ENCODE results near the gene ACKR2.

The ACKR2 gene

GRCh38 chr3:42894698-42895579, 85.7 kb downstream of the ACKR2 start:
- H3K27ac ChIP-seq = no peak overlapping the region
- TF ChIP-seq CTCF (IDR thresholded peaks at IDR 0.05) = no peak
- no peak for DNase-seq
- intact Hi-C loops (cut with DNase I; ENCODE audit: low total_unique reads) = no loop called here
- H3K9me3 ChIP-seq = no peaks in the 10 kb centered on the region
- H3K4me3 ChIP-seq = no peak overlapping the region
- no peaks in the 10 kb centered on the region for H3K36me3 ChIP-seq
- H3K27me3 ChIP-seq = no peaks in the 10 kb centered on the region
- H3K4me1 ChIP-seq = no peaks in the 10 kb centered on the region

GRCh38 chr3:42895580-42895868, 86.3 kb downstream of the ACKR2 start:
- H3K27me3 ChIP-seq = no peaks in the 10 kb centered on the region
- H3K36me3 ChIP-seq = no peaks in the 10 kb centered on the region
- no peak overlapping the region for H3K27ac ChIP-seq
- no peak for DNase-seq
- no peak for TF ChIP-seq CTCF (IDR thresholded peaks at IDR 0.05)
- intact Hi-C loops (cut with DNase I; ENCODE audit: low total_unique reads) = no loop called here
- no peaks in the 10 kb centered on the region for H3K4me1 ChIP-seq
- H3K9me3 ChIP-seq = no peaks in the 10 kb centered on the region
- H3K4me3 ChIP-seq = no peak overlapping the region

DNA sequence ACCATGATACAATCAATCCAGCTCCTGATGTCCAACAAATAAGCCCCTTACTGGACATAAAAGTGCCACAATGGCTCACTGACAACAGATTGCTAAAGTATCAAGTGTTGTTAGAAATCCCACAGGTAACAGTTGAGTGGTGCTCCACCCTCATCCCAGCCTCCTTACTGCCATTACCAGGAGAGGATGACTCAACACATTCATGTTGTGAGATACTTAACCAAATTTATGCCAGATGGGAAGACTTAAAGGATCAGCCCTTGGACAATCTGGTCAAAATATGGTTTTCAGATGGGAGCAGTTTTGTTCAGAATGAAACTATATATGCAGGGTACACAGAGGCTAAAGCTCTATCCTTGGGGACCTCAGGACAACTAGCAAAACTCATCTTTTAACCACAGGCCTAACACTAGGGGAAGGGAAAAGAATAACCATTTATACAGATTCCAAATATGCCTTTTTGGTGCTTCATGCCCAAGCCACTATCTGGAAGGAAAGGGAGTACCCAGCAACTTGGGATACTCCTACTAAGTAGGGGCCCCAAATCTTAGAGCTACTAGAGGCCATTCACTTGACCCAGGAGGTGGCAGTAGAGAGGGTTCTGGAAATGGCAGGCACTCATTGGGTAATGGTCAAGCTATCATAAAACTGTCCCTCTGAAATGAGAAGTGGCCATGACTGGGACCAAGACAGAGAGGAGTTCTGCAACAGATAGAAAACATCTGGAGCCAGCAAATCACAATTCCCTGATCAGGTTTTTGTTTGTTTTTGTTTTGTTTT, 89.8 kb downstream of the ACKR2 start:
- intact Hi-C loops (cut with DNase I; ENCODE audit: low total_unique reads) = no loop called here
- no peak for TF ChIP-seq CTCF (IDR thresholded peaks at IDR 0.05)
- no peak for DNase-seq
- Histone ChIP-seq H3K9me3 (no peaks in the 10 kb centered on the region), H3K4me1 (no peaks in the 10 kb centered on the region), H3K27me3 (no peaks in the 10 kb centered on the region), H3K36me3 (no peaks in the 10 kb centered on the region), H3K27ac (no peak overlapping the region), H3K4me3 (no peak overlapping the region)

DNA sequence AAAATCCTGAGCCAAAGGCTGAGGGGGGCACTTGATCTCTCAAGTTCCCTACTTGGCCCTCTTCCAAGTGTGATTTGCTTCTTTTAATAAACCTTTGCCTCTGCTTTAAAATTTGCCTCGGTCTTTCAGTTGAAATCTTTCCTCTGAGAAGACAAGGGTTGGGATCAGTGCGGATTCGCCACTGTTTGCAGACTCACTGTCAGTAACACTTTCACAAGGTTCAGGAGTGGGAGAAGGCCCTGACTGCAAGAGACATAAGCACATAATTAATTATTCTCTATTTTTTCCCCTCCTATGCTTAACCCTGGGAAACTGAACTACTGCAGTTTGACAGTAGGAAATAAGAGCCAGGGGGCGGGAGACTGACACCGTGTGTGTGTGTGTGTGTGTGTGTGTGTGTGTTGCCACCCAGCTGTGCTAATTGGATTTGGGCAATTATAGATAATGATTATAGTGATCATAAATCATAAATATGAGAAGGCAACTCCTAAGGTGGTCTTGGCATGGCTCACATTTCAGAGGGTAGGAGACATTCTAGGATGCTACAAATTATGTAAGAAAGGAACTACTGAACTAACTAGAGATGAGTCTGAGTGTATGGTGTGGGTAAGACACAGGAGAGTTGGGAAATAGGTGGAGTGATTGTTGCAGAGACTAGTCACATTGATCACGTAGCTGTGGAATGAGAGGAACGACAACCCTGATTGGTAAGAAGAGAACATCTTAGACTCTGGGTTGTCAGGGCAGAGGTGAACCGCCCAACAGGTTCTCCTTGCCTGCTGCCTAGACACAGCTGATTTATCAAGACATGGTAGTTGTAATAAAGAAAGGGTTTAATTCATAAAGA, 91.2 kb downstream of the ACKR2 start:
- no peaks in the 10 kb centered on the region for H3K9me3 ChIP-seq
- no peaks in the 10 kb centered on the region for H3K27me3 ChIP-seq
- H3K27ac ChIP-seq = no peak overlapping the region
- H3K4me1 ChIP-seq = peaks cover 0 to 4% (median 2%) of the 10 kb centered on the region in 4 donors
- no peak overlapping the region for H3K4me3 ChIP-seq
- intact Hi-C loops (cut with DNase I; ENCODE audit: low total_unique reads) = no loop called here
- no peaks in the 10 kb centered on the region for H3K36me3 ChIP-seq
- DNase-seq = no peak
- TF ChIP-seq CTCF (IDR thresholded peaks at IDR 0.05) = no peak

DNA sequence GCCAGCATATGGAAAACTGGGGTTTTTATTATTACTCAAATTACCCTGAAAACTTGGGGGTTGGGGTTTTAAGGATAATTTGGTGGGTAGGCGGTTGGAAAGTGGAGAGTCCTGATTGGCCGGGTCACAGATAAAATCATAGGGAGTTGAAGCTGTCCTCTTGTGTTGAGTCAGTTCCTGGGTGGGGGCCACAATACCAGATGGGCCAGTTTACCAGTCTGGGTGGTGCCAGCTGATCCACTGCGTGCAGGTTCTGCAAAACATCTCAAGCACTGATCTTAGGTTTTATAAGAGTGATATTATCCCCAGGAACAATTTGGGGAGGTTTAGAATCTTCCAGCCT, 91.8 kb downstream of the ACKR2 start:
- intact Hi-C loops (cut with DNase I; ENCODE audit: low total_unique reads) = no loop called here
- Histone ChIP-seq H3K9me3 (no peaks in the 10 kb centered on the region), H3K4me1 (peaks cover 0 to 8% (median 3%) of the 10 kb centered on the region in 4 donors), H3K27me3 (no peaks in the 10 kb centered on the region), H3K4me3 (no peak overlapping the region), H3K36me3 (no peaks in the 10 kb centered on the region), H3K27ac (no peak overlapping the region)
- no peak for DNase-seq
- no peak for TF ChIP-seq CTCF (IDR thresholded peaks at IDR 0.05)

All from tibial artery (tissue), 4 donors.